Stimulated activated CD8-positive, alpha-beta memory T cell treated with anti-CD3 and anti-CD28 coated beads, Interleukin-4, amount 100 ng/mL, for 48 hours (primary cell): Measurements from ENCODE around the gene LRRC4B.

Experiments
- DNase-seq: peaks from one replicate; pipeline ENCODE4 v3.0.0-alpha.2; 2020

The LRRC4B gene

DNA sequence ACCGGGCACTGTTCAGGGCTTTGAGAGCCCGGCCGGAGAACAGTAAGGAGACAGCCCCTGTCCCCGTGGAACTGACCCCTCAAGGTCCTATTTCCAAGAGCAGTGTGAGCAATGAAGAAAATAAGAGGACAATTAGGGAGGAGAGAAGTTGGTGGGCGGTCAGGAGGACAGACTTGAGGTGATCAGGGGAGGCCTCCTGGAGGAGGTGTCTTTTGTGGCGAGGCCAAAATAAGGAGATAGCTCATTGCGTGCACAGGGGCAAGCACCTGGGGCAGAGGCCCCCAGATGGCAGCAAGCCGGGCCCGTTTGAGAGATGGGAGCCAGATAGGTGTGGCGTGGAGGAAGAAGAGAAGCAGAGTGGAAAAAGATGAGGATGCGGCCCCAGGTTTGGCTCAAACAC lies 2.8 kb upstream of the LRRC4B start:
- no peak for DNase-seq

DNA sequence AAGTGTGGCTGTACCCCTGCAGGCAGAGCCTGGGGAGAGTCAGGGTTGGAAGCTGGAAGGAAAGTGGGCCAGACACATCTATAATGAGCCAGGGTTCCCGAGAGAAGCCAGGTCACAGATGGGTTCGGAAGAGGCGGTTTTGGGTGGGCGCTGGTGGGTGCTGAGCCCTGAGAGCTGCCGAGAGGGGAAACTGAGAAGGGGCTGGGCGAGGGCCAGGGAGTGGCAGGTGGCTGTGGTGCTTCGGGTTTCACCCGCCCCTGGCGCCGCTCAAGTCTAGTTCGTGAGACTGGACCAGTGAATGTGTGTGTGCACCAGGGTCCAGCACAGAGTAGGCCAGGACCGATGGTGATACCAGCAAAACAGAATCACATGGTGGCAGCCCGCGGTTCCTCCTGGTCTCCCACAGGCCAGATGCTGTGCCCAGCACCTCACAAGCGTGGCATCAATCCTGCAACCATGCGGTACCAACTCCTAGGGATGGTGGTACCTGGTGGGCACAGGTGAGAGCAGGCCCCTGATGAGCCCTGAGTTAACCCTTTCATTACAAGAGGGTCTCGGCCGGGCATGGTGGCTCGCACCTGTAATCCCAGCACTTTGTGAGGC lies 1.8 kb upstream of the LRRC4B start:
- no peak for DNase-seq

DNA sequence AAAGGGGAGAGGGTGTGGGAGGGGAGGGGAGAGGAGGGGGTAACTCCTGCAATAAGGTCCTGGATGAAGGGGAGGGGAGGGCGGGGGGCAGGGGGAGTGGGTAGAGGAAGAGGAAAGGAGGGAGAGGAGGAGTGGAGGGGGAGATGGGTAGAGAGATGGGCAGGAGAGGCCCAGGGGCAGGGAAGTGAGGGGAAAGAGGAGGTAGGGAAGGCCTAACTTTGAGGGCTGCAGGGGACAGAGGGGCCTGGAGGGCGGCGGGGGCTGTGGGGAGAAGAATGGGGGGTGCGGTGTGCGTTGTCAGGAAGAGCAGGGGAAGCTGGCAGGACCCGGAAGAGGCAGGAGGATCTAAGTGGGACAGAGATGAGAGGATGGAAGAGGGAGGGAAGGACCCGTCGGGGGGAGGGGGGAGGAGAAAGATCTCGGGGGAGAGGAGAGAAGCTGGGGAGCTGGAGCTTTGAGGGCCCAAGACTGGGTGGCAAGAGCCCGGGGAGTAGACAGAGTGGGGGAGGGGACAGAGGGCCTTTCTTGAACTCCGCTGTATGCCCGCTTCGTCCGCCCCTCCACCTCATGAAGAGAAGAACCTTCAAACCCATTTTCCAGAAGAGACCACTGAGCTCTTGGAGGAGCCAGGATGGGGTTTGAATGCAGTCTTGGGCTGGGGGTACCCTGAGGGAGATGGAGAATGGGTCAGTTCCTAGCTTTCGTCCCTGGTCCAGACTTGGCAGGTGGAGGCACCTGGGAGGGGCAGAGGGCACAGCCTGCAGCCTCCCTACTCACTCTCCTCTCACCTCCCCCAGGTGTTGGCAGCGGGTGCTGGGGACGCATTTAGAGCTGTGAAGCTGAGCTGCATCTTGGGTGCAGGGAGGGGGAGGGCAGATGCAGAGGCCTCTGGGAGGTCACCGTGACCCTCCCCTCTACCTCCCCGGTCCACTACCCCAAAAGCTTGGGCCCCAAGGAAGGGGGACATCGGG lies 778 bp upstream of the LRRC4B start:
- DNase-seq: no peak

DNA sequence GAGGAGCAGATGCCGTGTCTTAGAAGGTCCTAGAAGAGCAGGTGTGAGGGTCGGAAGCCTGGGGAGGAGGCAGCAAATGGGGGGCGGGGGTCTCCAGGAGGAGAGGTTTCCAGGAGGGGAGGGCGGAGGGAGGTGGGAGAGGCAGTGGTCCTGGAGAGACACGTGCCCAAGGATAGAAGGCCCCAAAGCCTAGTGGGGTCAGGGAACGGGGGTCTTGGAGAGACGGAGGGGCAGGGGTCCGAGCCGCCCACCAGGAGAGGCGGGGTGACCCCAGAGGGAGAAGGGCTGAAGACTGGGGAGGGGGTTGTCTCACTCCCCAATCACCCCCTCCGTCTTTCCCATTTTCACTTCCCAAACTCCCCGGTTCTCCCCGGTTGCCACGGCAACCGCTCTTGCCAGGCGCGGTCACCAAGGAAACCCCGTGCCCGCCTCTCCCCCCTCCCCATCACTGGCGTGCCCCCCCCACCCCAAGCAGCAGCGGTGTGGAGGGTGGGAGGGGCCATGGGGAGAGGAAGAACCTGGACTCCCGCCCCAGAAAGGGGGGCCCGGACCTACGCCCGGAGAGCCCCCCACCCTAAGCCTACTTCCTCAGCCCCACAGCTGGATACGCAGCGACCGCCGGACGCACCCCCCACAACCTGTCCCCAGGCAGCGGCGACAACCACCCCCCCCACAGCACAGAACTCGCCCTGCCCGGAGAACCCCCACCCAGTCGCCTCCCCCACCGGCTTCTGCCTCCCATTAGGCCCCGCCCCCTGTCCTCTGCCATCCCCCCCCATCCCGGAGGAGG lies 988 bp downstream of the LRRC4B start:
- DNase-seq: no peak

DNA sequence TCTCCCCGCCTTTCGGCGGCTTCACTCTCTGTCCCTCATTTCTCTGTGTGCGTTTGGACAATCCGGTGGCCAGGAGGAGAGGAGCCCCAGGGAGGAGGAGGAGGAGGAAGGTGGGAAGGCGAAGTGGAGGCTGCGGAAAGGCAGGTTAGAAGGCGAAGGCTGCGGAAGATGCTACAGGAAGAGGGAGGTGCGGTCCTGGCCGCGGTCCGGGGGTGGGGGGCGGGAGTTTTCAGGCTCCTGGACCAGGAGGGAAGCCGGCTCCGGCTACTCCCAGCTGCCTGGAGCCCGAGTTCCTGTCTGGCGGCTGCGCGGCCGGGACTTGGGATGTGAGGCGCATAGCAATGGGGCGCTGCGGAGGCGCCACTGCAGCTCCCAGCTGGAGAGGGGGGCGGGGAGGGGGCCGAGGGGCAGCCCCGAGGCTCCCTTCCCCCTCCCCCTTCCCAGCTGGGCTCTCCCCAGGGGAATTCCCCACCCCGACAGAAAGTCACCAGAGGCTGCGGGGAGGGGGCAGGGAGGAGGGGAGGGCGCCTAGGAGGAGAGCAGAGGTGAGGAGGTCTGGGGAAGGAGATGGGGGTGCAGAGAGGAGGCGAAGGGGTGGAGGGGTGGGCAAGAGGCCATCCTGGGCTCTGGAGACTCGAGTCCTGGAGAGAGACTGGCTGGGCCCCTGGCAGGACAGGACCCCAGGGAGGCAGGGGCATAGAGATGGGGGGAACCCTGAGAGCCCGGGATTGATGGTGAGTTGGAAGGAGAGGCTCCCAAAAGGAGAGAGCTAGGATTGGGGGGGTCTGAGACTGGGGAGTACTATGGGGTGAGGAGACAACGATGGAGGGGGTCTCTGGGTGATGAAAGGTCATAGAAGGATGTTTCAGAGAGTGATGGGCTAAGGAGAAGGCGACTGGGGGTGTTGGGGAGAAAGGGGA lies 2.0 kb downstream of the LRRC4B start:
- DNase-seq: no peak

DNA sequence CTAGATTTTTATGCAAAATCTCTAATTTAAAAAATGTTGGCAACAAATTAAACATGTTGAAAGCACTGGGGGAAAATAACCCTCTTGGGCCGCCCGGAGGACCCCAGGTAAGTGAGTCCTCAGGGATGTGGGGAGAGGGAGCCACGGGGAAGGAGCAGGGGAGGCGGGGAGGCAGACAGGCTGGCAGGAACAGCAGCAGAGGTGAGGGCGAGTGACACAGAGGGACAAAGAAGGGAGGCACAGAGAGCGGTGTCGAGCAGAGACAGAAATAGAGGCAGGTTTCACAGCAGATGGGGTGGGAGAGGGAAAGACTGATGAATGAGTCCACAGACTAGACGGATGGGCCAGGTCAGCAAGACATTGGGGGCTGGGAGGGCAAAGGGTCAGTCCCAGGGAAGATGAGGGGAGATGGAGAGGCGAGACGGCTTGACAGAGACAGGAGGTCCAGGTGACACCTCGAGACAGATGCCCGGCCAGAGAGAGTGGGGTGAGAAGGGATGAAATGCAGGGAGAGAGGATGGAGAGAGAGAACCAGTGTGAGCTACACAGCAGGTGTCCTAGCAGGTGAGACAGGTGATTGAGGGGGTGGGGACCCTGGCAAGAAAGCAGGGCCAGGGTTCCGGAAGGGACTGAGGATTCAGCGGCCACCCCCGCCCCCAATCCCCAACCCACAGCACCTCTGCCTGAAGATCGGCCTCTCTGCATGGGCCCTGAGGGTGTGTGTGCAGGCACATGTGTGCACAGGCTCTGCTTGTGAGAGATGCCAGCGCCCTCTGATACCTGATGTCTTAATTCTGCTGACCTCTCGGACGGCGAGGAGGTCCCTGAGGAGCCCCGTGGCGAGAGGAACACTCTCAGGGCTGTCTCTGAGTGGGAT lies 3.8 kb downstream of the LRRC4B start:
- DNase-seq: no peak

DNA sequence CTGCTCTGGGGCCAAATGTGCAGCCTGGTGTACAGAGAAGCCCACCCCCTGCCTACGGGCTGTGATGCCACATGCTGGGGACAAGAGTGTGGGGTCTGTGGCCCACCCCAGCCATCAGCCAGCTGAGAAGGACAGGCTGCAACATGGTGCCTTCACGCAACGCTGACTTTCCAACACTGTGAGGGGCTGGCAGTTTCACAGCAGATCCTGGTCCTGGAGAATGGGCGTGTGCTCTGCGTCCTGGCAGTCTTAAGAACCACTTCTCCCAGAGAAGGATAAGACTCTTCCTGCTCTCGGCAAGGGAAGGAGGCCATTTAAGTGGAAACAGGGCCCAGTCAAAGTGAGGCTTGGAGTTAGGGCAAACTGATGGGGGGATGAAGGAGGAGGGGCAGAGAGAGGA lies 4.6 kb downstream of the LRRC4B start:
- no peak for DNase-seq

DNA sequence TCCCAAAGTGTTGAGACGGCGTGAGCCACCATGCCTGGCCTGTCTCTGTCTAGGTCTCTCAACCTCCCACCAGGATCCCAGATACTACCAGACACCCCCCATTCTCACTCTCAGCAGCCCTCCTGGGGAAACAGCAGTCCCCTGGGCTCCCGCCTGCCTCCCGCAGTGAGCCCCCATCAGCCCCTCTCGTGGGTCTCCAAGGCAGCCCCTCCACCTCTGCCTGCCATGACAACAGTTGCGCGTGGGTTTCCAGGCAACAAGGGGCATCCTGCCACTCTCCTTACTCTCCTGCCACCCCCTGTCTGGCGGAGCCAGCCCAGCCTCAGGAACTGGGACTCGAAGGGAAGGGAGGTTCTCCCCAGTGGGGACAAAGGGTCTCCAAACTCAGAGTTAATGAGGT lies 5.2 kb downstream of the LRRC4B start:
- no peak for DNase-seq

DNA sequence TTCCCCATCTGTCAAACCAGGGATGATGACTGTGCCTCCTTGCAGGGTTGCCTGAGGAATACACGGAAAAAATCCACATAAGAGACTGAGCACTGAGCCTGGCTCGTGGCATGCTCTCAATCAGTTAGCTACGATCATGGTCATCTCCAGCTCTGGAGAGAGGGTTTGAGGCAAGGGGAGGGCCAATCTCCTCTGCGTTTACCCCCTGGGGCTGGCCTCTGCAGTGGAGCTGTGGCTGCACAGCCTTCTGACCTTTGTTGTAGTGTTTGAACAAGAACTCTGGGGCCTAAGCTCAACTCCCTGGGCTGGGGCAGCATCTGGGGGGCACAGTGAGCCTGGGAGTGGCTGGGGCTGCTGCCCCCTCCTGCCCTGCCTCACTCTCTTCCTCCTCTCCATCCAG lies 5.9 kb downstream of the LRRC4B start:
- DNase-seq: no peak

DNA sequence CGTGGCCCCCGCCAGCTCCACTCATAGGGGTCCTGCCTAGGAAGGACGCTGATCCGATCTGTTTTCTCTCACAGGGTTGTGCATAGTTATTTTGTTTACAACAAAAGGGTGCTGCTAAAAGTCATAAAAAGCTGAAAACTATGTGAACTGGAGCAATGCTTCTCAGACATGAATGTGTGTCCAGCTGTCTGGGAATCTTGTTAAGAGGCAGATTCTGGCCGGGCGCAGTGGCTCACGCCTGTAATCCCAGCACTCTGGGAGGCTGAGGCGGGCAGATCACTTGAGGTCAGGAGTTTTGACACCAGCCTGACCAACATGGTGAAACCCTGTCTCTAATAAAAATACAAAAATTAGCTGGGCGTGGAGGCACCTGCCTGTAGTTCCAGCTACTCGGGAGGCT lies 8.6 kb downstream of the LRRC4B start:
- no peak for DNase-seq

DNA sequence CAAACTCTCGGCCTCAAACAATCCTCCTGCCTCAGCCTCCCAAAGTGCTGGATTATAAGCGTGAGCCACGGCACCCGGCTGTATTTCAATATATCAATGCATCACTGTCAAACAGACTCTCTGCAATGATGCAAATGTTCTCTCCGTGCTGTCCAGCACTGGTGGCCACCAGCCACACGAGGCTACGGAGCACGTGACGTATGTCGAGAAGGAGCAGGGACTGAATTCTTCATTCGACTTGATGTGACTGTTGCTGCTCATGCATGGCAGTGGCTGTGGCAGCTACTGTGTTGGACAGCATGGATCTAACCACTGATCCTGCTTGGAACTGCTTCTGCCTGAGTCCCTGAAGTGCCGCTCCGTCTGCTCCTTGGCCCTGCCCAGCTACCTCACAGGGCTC lies 9.8 kb downstream of the LRRC4B start:
- DNase-seq: no peak

DNA sequence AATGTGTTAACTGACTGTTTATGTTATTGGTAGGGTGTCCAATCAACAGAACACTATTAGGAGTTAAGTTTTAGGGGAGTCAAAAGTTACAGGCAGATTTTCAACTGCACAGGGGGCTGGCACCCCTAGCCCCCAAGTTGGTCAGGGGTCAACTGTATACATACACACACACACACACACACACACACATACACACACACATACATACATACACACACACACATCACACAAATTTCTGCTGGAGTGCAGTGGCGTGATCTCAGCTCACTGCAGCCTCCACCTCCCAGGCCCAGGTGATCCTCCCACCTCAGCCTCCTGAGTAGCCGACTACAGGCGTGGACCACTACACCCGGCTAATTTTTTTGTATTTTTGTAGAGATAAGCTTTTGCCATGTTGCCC lies 10.2 kb downstream of the LRRC4B start:
- no peak for DNase-seq

DNA sequence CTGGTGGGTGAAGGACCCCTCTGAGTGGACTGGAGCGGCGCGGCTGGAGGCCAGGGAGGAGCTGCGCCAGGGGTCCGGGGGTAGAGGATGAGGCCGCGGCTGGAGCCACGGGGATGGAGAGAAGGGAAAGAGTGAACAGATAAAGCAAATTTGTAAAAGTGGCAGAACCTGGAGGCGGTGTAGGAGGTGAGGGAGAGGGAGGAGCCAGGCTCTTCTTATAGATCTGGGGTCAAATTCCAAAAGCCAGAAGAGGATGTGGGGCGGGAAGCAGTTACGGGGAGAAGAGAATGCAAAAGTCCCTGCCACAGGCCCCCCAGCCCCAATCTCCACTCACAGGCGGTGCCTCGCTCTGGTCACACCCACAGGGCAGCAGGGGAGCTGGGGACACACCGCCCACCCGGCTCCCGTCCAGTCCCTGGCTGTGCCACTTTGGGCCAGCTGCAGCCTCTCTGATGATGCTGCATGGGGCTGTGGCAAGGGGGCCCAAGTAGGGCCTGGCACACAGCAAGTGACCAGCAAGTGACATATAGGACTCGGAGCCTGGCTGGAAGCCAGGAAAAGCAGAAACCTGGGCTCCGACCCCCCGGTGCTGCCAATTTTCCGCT lies 11.1 kb downstream of the LRRC4B start:
- DNase-seq: no peak

DNA sequence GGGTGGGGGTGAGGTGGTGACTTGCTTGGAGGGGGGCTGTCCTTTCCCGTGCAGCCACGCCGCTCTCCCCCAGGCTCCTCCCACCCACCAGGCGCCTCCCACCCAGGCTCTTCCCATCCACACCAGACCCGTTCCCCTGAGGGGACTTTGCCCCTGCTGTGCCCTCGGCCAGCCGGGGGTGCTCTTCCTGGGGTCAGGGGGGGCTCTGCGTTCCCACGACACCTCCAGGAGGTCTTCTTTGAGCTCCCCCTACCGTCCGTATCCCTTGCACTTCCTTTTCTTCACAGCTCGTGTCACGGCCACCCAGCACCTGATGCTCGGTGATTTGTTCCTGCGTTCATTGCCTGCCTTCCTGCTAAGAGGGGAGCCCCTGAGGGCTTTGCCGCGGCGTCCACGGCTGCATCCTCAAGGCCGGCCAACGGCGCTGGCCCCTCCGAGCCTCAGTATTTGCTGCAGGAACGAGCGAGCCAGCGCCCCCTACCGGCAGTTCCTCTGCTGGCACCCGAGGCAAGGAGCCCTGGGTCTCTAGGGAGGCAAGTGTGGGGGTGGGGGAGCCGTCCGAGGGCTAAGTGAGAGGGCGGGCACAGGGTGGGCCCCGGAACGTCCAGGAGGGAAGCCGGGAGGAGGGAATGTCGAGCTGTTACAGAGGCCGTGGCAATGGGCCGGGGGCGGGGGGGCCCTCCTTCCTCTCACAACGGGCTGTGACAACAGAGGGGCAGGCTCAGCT lies 11.8 kb downstream of the LRRC4B start:
- peak; percentile 94 for DNase-seq

DNA sequence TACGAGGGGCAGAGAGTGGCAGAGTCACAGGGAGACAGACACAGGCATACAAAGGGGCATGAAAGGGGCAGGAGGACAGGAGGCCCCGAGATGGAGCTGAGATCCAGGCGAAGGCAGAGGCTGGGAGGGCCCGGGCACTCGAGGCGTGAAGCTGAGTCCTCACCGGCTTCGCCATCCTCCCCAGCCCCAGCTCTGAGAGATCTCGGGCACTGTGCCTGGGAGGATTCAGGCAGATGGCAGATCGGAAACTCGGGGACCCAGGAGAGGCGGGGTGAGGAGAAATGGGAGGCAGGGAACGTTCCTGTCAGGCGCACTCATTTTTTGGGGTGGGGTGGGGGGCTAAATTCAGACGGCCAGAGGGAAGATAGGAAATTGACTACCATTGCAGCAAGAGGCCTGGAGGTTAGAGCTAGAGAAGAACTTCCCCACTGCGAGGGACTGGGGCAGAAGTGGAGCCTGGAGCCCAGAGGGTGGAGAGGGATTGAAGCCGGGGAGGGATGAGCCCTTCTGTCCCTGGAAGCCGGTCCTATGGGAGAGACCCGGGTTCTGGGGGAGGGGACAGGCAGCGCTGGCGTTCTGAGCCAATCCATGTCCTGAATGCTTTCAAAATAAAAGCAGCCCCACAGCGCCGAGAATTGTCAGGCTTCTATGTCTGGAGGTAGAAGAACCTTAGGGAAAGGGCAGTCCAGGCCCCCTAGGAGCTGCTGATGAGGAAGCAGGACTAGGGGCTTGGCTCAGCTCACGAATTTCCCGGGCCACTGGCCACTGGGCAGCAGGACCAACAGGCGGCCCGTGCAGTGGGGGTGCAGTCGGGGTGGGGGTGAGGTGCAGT lies 12.6 kb downstream of the LRRC4B start:
- DNase-seq: no peak

DNA sequence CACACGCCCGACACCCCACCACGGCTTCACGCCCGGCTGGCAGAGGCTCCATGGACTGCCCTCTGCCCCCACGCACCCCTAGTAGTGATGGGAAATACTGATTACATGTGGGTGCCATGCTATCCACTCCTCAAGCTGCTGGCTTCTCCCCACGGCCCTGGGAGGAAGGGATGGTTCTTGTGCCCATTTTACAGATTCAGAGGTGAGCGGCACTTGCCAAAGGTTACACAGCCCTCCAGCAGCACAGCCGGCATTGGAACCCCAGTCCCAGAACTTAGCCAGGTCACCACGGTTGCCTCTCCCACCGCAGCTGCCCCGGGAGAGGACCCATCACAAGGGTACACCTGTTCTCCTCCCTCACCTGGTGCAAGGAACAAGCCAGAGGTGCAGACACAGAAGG lies 13.2 kb downstream of the LRRC4B start:
- no peak for DNase-seq

DNA sequence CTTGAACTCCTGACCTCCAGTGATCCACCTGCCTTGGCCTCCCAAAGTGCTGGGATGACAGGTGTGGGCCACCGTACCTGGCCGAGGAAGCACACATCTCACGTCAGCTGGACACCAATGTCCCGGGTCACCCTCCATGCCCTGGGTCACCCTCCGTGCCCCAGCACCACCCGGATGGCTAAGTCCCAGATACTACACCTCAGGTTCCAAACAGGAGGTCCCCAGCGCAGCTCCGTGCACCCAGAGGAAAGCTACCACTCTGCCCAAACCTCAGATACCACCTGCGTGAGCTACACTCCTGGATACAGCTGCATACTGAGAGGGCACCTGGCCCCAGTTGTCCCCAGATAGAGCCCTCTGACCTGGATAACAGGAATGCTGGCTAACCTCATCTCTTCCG lies 14.0 kb downstream of the LRRC4B start:
- DNase-seq: no peak

DNA sequence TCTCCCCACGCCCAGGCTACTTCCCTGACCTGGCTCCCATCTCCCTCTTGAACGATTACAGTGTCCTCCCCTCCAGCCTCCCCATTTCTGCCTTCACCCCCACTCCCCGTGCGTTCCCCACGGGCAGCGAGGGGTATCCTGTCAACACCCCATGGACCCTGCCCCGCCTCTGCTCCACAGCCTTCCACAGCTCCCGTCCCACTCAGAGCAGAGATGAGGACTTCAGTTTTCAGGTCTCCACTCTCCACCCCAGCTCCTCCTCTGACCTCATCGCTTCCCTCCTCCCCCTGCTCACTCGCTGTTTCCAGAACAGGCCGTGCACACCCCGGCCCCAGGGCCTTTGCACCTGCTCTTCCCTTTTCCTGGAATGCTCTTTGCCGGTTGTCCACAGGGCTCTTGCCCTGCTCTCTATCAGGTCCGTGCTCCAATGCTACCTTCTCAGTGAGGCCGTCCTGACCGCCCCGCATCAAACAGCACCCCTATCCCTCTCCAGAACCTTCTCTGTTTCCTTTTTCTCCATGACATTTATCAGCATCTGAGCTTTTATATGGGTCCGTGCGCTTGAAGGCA lies 15.0 kb downstream of the LRRC4B start:
- DNase-seq: no peak

DNA sequence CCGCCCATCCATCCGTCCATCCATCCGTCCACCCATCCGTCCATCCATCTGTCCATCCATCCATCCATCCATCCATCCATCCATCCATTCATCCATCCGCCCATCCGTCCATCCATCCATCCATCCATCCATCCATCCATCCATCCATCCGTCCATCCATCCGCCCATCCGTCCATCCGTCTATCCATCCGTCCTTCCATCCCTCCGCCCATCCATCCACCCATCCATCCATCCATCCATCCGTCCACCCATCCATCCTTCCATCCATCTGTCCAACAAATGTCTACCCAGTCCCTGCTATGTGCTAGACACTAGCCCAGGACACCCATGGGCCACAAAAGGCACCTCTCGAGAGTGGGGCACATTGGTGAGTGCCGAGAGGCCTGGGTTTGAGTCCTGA lies 15.7 kb downstream of the LRRC4B start:
- DNase-seq: no peak
